GM23338 (cell line): ENCODE measurements around the gene NR1D1. TPM values are rescaled to one million over a fixed set of nuclear protein-coding genes. Genes with fewer than 3 reads are reported as not detected.

ENCODE experiments used
- ATAC-seq: fragments of 200-7000 bp; cut with Tn5 transposase; 3 replicates; pipeline ENCODE4 v1.9.1; 2020
- DNase-seq: peaks from one replicate; pipeline ENCODE4 v3.0.0-alpha.2; 2015; ENCODE audit warnings: low spot score
- H2AFZ ChIP-seq: fragments of 200-600 bp; sonication (generic); 2 replicates; pipeline ENCODE4 v1.8.0; 2016; ENCODE audit warnings: antibody characterized with exemption, mild to moderate bottlenecking, moderate library complexity
- H3F3A ChIP-seq: fragments of 200-600 bp; sonication (generic); replicated peaks from 2 replicates; pipeline ENCODE4 v1.8.0; 2017; ENCODE audit warnings: antibody characterized with exemption, mixed run types, low read depth
- H3K27ac ChIP-seq: fragments of 200-600 bp; sonication (generic); 2 replicates; pipeline ENCODE4 v1.6.1; 2016; ENCODE audit warnings: low read depth
- H3K27me3 ChIP-seq: fragments of 200-600 bp; sonication (generic); 2 replicates; pipeline ENCODE4 v1.8.0; 2016; ENCODE audit warnings: mild to moderate bottlenecking, mixed run types, moderate library complexity; ENCODE audit not compliant: insufficient read depth
- H3K36me3 ChIP-seq: fragments of 200-600 bp; sonication (generic); 2 replicates; pipeline ENCODE4 v1.8.0; 2016; ENCODE audit warnings: mild to moderate bottlenecking; ENCODE audit not compliant: insufficient read depth
- H3K4me1 ChIP-seq: fragments of 200-600 bp; sonication (generic); 2 replicates; pipeline ENCODE4 v1.8.0; 2016; ENCODE audit warnings: mild to moderate bottlenecking, moderate library complexity; ENCODE audit not compliant: insufficient read depth
- H3K4me2 ChIP-seq: fragments of 200-600 bp; sonication (generic); 2 replicates; pipeline ENCODE4 v1.7.1; 2017; ENCODE audit warnings: mixed run types
- H3K4me3 ChIP-seq: fragments of 200-600 bp; sonication (generic); 2 replicates; pipeline ENCODE4 v1.6.1; 2016; ENCODE audit warnings: mixed run types
- H3K79me2 ChIP-seq: fragments of 200-600 bp; sonication (generic); replicated peaks from 2 replicates; pipeline ENCODE4 v1.8.0; 2017; ENCODE audit warnings: mild to moderate bottlenecking; ENCODE audit not compliant: insufficient read depth
- H3K9me2 ChIP-seq: fragments of 200-600 bp; sonication (generic); 2 replicates; pipeline ENCODE4 v1.8.0; 2017; ENCODE audit not compliant: insufficient read depth
- H4K20me1 ChIP-seq: fragments of 200-600 bp; sonication (generic); replicated peaks from 2 replicates; pipeline ENCODE4 v1.8.0; 2017; ENCODE audit warnings: mild to moderate bottlenecking; ENCODE audit not compliant: insufficient read depth
- H3K27ac Mint-ChIP-seq: 2 replicates; pipeline ENCODE4 v1.8.0; 2020; ENCODE audit warnings: inconsistent platforms, mild to moderate bottlenecking, moderate library complexity, mixed read lengths
- H3K27me3 Mint-ChIP-seq: 3 replicates; pipeline ENCODE4 v1.8.0; 2022; ENCODE audit warnings: low read depth, mild to moderate bottlenecking, moderate library complexity, mixed read lengths, inconsistent platforms; ENCODE audit not compliant: insufficient read depth, poor library complexity
- H3K36me3 Mint-ChIP-seq: 3 replicates; pipeline ENCODE4 v1.8.0; 2021; ENCODE audit warnings: low read depth, mild to moderate bottlenecking, inconsistent platforms, moderate library complexity, mixed read lengths
- H3K4me1 Mint-ChIP-seq: 3 replicates; pipeline ENCODE4 v1.8.0; 2020; ENCODE audit warnings: mild to moderate bottlenecking, inconsistent platforms, mixed read lengths
- H3K4me3 Mint-ChIP-seq: 3 replicates; pipeline ENCODE4 v1.8.0; 2021; ENCODE audit warnings: moderate library complexity, mild to moderate bottlenecking, inconsistent platforms, mixed read lengths
- H3K9me3 Mint-ChIP-seq: 3 replicates; pipeline ENCODE4 v1.8.0; 2020; ENCODE audit warnings: moderate library complexity, mild to moderate bottlenecking, inconsistent platforms, mixed read lengths
- CTCF ChIP-seq, 2 experiments: fragments of 200-600 bp in 1 of 2; sonication (generic) in 1 of 2; conservative IDR thresholded peaks; 2 replicates each; pipeline versions ENCODE4 v1.5.1 to v1.6.1; 2016 to 2017; ENCODE audit warnings: antibody characterized with exemption in 2 of 2, low read depth in 2 of 2, mild to moderate bottlenecking in 2 of 2, moderate library complexity in 1 of 2
- ETS1 ChIP-seq: IDR thresholded peaks from 2 replicates; pipeline ENCODE4 v1.6.1; 2016; ENCODE audit warnings: antibody characterized with exemption
- EZH2 ChIP-seq: fragments of 200-600 bp; sonication (generic); IDR thresholded peaks from one replicate; pipeline ENCODE4 v1.8.0; 2017; ENCODE audit warnings: antibody characterized with exemption, mild to moderate bottlenecking, low read depth; ENCODE audit not compliant: unreplicated experiment
- JUNB ChIP-seq: IDR thresholded peaks from one replicate; pipeline ENCODE4 v1.6.1; 2016; ENCODE audit warnings: antibody characterized with exemption; ENCODE audit not compliant: unreplicated experiment
- POLR2AphosphoS5 ChIP-seq: IDR thresholded peaks from 2 replicates; pipeline ENCODE4 v1.6.1; 2016; ENCODE audit warnings: antibody characterized with exemption, low read depth
- REST ChIP-seq: IDR thresholded peaks from one replicate; pipeline ENCODE4 v1.6.1; 2018; ENCODE audit warnings: antibody characterized with exemption; ENCODE audit not compliant: unreplicated experiment
- ZNF114 ChIP-seq: fragments of 250-450 bp; sonication (Bioruptor Pico); IDR thresholded peaks from 2 replicates; pipeline ENCODE4 v1.5.0; 2020; ENCODE audit warnings: mild to moderate bottlenecking, moderate library complexity
- ZNF462 ChIP-seq: fragments of 250-450 bp; sonication (Bioruptor Pico); IDR thresholded peaks from 2 replicates; pipeline ENCODE4 v1.5.0; 2020; ENCODE audit warnings: mild to moderate bottlenecking, moderate library complexity
- polyA plus RNA-seq: library from polyadenylated mRNA; unstranded; fragments of >200 nt; fragmentation: Nextera tagmentation; extraction: Ambion mirVana; gene quantifications from 2 replicates; pipeline ENCODE4 v1.2.1, GENCODE V29; 2016
- total RNA-seq: library from RNA; depleted of rRNA; stranded (reverse); fragments of >200 nt; shearing (Covaris generic); gene quantifications from 2 replicates; pipeline ENCODE4 v1.2.3, GENCODE V29; 2014

The NR1D1 gene
- total and polyA plus RNA-seq, 2 experiments from 2014 or later, result 3.3 to 4.2 TPM

GRCh38 chr17:40060887-40061608 is 39.3 kb downstream of the NR1D1 start:
- H3K27me3 Mint-ChIP-seq, result peaks cover 29% of the 10 kb centered on the region
- no peaks in the 10 kb centered on the region for H3K9me3 Mint-ChIP-seq
- Histone ChIP-seq H3K4me3 (no peak overlapping the region), H3K27ac (no peak overlapping the region), H3K4me2 (peak overlapping the region; percentile 88), H4K20me1 (no peaks in the 10 kb centered on the region), H3K4me1 (peaks cover 34% of the 10 kb centered on the region), H3K27me3 (peaks cover 20% of the 10 kb centered on the region), H3F3A (0 out of 2 replicates have a peak, but pooled peaks cover 15% of the 10 kb centered on the region), H3K9me2 (no peaks in the 10 kb centered on the region), H3K36me3 (no peaks in the 10 kb centered on the region), H3K79me2 (no peaks in the 10 kb centered on the region), H2AFZ (no peak overlapping the region)
- H3K4me1 Mint-ChIP-seq, result peaks cover 51% of the 10 kb centered on the region
- no peaks in the 10 kb centered on the region for H3K36me3 Mint-ChIP-seq
- H3K27ac Mint-ChIP-seq, result no peak overlapping the region
- TF ChIP-seq JUNB (no peak), ETS1 (no peak), ZNF114 (no peak), EZH2 (no peak), CTCF (conservative IDR thresholded peaks at IDR 0.05; ENCODE audit: low read depth in 2 of 2) (no peak), POLR2AphosphoS5 (no peak), ZNF462 (CRISPR knock-in tag) (no peak), REST (no peak)
- H3K4me3 Mint-ChIP-seq, result peak overlapping the region; percentile 88; the same call in 2 of the 3 replicates
- ATAC-seq, result no peak; the same call in 2 of the 3 replicates
- no peak for DNase-seq
